Measurements from ENCODE around the gene PEMT. TPM values are rescaled to one million over a fixed set of nuclear protein-coding genes. Genes with fewer than 3 reads are reported as not detected.

PEMT gene
- total RNA-seq, 1 donor from 2014 or later = 41.9 TPM

DNA sequence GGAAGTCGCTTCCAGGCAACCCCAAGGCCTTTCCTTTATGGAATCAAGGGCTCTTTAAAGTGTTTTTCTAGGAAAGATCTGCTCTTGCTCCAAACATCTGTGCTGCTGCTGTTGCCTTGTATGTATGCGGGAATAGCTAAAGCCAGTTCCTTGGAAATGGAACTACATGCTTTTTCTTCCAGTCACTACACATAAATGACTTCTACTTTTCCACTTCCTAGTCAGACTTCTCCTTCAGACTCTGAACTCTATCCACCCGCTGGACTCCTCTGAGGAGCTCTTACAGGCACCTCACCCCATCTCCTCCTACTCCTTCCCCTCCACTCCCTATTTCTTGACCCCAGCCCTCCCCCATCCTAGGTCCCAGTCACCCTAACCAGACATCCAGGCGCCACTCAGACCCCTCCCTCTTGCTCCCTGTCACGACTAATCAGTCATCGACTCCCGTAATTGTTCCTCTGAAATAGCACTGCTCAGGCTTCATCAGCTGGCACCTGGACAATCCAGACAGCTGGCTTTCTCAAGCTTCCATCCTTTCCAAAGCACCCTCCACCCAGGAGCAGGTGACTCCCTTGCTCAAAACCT is 15.0 kb upstream of the PEMT start:
- Mint-ChIP-seq H3K27ac (peak overlapping the region; percentile 72), H3K27me3 (ENCODE audit: low read depth) (no peaks in the 10 kb centered on the region), H3K4me3 (no peak overlapping the region), H3K36me3 (no peaks in the 10 kb centered on the region), H3K4me1 (peaks cover 22% of the 10 kb centered on the region), H3K9me3 (no peaks in the 10 kb centered on the region)
- TF ChIP-seq, protein P1, sequence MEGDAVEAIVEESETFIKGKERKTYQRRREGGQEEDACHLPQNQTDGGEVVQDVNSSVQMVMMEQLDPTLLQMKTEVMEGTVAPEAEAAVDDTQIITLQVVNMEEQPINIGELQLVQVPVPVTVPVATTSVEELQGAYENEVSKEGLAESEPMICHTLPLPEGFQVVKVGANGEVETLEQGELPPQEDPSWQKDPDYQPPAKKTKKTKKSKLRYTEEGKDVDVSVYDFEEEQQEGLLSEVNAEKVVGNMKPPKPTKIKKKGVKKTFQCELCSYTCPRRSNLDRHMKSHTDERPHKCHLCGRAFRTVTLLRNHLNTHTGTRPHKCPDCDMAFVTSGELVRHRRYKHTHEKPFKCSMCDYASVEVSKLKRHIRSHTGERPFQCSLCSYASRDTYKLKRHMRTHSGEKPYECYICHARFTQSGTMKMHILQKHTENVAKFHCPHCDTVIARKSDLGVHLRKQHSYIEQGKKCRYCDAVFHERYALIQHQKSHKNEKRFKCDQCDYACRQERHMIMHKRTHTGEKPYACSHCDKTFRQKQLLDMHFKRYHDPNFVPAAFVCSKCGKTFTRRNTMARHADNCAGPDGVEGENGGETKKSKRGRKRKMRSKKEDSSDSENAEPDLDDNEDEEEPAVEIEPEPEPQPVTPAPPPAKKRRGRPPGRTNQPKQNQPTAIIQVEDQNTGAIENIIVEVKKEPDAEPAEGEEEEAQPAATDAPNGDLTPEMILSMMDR (IDR thresholded peaks at IDR 0.05; ENCODE audit: unreplicated experiment) = no peak
- DNase-seq (ENCODE audit: low spot score in 2 of 2, unreplicated experiment in 2 of 2) = no peak

DNA sequence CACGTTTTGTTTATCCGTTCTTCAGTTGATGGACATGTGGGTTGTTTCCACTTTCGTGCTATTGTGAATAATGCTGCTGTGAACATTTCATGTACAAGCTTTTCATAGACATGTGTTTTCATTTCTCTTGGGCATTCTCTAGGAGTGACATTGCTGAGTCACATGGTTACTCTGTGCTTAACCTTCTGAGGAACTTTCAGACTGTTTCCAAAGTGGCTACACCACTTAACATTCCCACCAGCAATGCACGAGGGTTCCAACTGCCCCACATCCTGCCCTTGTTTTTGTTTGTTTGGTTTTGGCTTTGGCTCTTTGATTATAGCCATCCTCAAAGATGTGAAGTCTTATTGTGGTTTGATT is 14.2 kb upstream of the PEMT start:
- peaks cover 1% of the 10 kb centered on the region for H3K36me3 Mint-ChIP-seq
- no peaks in the 10 kb centered on the region for H3K9me3 Mint-ChIP-seq
- no peak overlapping the region for H3K27ac Mint-ChIP-seq
- no peak for DNase-seq (ENCODE audit: low spot score in 2 of 2, unreplicated experiment in 2 of 2)
- no peak overlapping the region for H3K4me3 Mint-ChIP-seq
- H3K27me3 Mint-ChIP-seq (ENCODE audit: low read depth) = no peaks in the 10 kb centered on the region
- peaks cover 22% of the 10 kb centered on the region for H3K4me1 Mint-ChIP-seq
- TF ChIP-seq, protein P1 (IDR thresholded peaks at IDR 0.05; ENCODE audit: unreplicated experiment) = no peak

DNA sequence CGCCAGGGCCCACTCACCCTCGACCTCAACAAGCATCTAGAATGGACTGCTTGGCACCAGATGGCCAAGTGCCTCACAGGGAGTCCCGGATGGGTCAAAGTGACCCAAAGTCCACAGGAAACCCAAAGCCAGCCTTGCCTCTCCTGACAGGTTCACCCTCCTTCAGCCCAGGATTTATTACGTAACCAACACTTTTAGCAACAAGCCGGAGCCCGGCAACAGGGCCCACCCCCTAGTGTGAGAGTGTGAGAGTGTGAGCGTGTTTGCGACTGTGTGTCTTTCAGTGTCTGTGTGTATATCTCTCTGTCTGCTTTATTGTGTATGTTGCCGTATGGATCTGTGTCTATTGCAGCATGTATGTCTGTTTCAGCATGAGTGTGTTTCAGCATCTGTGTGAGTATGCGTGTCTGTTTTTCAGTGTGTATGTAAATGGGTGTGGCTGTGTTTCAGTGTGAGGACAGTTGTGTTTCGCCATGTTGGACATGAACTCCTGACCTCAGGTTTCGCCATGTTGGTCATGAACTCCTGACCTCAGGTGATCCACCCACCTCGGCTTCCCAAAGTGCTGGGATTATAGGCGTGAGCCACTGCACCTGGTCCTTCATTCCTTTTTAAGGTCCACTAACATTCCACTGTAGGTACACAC is 13.7 kb upstream of the PEMT start:
- TF ChIP-seq, protein P1 (IDR thresholded peaks at IDR 0.05; ENCODE audit: unreplicated experiment) = no peak
- H3K9me3 Mint-ChIP-seq = no peaks in the 10 kb centered on the region
- no peak overlapping the region for H3K4me3 Mint-ChIP-seq
- H3K27ac Mint-ChIP-seq = peak overlapping the region; percentile 10
- H3K36me3 Mint-ChIP-seq = peaks cover 1% of the 10 kb centered on the region
- peaks cover 22% of the 10 kb centered on the region for H3K4me1 Mint-ChIP-seq
- no peak for DNase-seq (ENCODE audit: low spot score in 2 of 2, unreplicated experiment in 2 of 2)
- H3K27me3 Mint-ChIP-seq (ENCODE audit: low read depth) = no peaks in the 10 kb centered on the region

DNA sequence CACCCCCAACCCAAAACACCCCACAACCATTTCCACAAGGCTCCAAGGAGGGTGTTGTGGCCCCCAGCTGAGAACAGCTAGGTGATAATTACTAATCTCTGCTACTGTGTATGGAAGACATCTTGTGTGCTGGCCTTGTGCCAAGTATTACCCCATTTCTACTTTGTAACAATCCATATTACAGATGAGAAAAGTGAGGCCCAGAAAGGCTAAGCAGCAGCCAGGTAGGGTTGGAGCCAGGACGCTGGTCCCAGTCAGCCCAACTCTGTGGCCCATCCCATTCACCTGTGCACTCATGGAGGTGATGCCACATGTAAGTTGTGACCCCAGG is 12.4 kb upstream of the PEMT start:
- no peak overlapping the region for H3K4me3 Mint-ChIP-seq
- no peak overlapping the region for H3K27ac Mint-ChIP-seq
- H3K36me3 Mint-ChIP-seq = peaks cover 1% of the 10 kb centered on the region
- DNase-seq (ENCODE audit: low spot score in 2 of 2, unreplicated experiment in 2 of 2) = no peak
- TF ChIP-seq, protein P1 (IDR thresholded peaks at IDR 0.05; ENCODE audit: unreplicated experiment) = no peak
- H3K9me3 Mint-ChIP-seq = no peaks in the 10 kb centered on the region
- H3K4me1 Mint-ChIP-seq = peaks cover 22% of the 10 kb centered on the region
- H3K27me3 Mint-ChIP-seq (ENCODE audit: low read depth) = no peaks in the 10 kb centered on the region

DNA sequence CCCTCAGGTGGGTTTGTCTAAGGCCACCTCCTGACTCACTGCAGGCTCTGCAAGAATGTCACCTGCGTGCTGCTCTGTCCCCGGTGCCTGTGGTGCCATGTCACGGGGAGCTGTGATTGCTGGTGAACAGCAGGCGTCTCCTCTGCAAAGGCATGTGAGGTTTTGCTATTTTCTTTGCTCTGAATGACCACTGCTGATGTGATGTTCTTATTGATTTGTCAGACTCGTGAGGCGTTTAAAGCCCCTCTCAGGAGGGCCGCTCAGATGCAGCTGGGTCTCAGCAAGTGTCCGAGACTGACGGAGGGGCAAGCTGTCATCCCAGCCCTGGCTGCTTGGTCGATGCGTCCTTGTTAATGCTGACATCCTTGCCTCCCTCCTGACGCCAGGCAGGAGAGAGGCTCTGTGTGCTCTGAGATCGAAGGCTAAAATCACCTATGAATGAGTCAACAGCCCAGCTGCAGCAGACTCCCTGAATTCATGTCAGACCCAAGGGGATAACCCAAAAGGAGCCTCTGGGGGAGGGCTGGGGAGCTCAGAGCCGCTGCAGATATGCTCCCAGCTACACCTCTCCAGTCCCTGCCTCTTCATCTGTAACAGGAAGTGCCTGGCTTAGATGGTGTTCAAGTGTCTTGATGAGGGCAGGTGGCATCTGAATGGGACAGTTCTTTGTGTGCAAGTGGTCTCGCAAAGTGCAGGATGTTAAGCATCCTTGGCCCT is 11.8 kb upstream of the PEMT start:
- DNase-seq (ENCODE audit: low spot score in 2 of 2, unreplicated experiment in 2 of 2) = no peak
- H3K27ac Mint-ChIP-seq = no peak overlapping the region
- H3K36me3 Mint-ChIP-seq = peaks cover 1% of the 10 kb centered on the region
- TF ChIP-seq, protein P1 (IDR thresholded peaks at IDR 0.05; ENCODE audit: unreplicated experiment) = no peak
- H3K27me3 Mint-ChIP-seq (ENCODE audit: low read depth) = no peaks in the 10 kb centered on the region
- no peaks in the 10 kb centered on the region for H3K9me3 Mint-ChIP-seq
- H3K4me3 Mint-ChIP-seq = no peak overlapping the region
- H3K4me1 Mint-ChIP-seq = peaks cover 22% of the 10 kb centered on the region

All from mesothelial cell of epicardium (in vitro differentiated cells).